ENCODE results near the gene LIN7C.
A peak's percentile ranks its signal among the peaks of the same experiment; 100 is the strongest.
"Not testable (repeated sequence)": the region's sequence is repeated elsewhere in the genome, so short reads cannot be mapped to it uniquely, and the experiment has no call there.

Gene LIN7C

GRCh38 chr11:27506200-27507182, at the start of gene LIN7C:
Gene LIN7C (minus strand): TSS chr11:27506769. CDS start chr11:27506752, 17 bp downstream.
- DNase-seq: peak; percentile 97

DNA sequence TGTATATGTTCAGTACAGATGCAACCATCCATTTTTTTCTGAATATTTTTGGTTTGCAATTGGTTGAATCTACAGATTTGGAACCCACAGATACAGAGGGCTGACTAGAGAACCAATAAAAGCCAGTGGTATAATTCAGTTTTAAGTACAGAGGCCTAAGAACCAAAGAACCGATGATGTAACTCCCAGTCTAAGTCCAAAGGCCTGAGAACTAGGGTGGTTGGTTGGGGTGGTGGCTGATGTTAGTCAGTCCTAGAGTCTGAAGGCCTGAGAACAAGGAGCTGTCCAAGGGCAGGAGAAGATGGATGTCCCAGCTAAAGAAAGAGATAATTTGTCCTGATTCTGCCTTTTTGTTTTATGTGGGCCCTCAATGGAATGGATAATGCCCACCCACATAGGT, 48.7 kb upstream of the LIN7C start:
- DNase-seq: no peak

GRCh38 chr11:27553186-27553585, 46.6 kb upstream of the LIN7C start:
- DNase-seq: no peak

DNA sequence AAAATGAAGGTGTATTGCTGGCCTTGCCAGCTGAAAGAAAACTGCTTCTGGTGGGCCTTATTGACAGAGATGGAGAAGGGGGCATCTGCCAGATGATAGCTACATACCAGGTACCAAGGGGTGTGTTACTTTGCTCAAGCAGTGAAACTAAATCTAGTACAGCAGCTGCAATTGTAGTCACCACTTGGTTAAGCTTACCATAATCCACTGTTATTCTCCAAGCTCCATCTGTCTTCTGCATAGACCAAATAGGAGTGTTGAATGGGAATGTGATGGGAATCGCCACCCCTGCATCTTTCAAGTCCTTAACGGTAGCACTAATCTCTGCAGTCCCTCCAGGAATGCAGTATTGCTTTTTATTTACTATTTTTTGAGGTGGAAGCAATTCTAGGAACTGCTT, 45.8 kb upstream of the LIN7C start:
- DNase-seq: no peak

DNA sequence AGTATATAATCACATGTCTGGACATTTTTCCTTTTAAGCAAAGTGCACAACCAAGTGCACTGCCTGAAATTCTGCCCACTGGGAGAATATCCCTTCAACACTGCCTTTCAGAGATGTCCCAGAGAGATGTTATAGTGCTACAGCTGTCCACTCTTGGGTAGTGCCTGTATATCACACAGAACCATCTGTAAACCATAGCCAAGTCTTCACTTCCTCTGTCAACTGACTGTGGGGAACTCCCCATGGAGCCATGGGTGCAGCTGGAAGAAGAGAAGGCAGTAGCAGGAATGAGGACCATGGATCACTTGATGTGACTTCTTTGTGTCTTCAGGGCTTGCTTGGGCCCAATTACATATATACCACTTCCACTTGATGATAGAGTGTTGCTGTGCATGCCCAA, 44.6 kb upstream of the LIN7C start:
- DNase-seq: no peak

DNA sequence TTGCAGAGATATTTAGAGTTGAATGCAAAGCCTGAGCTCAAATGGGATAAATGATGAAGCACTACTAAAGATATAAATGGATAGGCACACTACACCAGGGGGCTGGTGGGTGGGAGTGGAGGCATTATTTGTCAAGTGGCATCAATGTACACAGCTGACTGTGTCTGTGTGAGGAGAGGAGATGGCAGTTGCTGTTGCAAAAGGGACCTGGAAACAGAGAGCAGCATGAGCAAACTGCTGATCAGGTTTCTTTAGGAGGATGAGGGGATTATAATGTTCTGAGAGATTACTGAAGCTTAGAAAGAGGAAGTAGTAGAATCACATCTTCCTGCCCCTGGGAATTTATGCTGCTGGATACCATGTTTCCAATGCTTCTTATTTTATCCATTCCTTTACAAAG, 39.4 kb upstream of the LIN7C start:
- DNase-seq: no peak

GRCh38 chr11:27545035-27545434, 38.5 kb upstream of the LIN7C start:
- DNase-seq: no peak

DNA sequence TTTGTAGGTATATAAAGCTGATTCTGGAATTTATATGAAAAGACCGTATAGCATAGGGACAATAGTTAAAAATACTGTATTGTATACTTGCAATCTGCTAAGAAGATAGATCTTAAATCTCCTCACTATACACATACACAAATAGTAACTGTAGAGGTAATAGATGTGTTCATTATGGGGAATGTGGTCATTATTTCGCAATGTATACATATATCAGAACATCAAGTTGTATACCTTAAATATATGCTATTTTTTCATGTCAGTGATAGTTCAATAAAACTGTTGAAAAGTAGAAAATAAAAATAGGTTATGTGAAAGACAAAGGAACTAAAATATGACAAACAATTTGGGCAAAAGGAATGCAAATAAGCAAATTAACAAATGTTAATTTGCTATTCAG, 35.2 kb upstream of the LIN7C start:
- DNase-seq: no peak

DNA sequence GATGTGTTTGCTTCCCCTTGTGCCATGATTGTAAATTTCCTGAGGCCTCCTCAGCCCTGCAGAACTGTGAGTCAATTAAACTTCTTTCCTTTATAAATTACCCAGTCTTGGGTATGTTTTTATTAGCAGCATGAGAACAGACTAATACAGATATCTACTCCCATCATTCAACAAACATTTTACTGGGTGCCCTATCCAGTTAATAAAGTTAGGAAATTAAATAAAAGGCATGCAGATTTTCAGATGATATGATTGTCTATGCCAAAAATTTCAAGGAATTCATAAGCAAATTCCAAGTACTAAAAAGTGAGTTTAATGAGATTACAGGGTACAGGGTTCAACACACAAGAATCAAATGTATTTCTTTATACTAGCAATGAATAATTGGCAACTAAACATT, 33.5 kb upstream of the LIN7C start:
- no peak for DNase-seq

DNA sequence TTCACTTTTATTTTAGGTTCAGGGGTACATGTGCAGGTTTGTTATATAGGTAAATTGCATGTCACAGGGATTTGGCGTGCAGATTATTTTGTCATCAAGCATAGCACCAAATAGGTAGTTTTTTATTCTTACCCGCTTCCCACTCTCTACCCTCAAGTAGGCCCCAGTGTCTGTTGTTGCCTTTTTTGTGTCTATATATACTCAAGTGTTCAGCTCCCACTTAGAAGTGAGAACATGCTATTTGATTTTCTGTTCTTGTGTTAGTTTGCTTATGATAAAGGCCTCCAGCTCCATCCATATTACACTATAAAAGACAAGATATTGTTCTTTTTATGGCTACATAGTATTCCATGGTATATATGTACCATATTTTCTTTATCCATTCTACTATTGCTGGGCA, 28.5 kb upstream of the LIN7C start:
- DNase-seq: no peak

- no peak for DNase-seq
Measured at GRCh38 chr11:27532652-27533325, 26.2 kb upstream of the LIN7C start.

DNA sequence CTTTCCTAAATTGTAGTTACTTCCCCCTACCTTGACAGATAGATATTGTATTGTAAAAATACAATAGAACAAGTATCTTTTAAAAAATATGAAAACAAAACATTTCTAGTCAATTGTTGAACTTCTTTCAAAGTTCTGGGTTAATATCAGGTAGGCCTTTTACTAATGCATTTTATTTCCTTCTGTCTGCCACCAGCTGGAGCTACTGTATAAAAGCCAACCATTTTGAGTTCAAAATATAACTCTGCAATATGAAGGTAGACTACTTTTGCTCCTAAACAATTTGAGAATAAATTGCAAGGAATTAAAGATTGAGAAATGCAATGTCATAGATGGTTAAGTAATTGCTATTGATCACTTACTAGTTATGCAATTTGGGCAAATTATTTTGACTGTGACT, 22.1 kb upstream of the LIN7C start:
- DNase-seq: no peak

DNA sequence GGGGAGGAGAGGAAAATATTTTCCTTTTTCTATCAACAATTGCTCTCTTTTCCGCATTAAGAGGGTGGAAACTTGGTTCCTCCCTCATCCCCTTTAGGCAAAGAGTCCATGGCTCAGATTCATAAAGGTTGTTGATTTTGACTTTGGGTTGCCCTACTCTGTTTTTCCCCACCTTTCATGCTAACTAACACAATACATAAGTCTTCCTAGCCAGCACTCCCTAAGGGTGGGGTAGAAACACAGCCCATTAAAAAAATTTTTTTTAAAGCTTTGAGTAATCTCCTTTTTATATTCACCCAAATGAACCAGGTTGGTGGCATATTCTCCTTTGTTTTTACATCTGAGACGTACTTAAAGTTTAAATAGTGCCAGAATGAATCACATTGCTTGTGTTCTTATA, 20.0 kb upstream of the LIN7C start:
- no peak for DNase-seq

- no peak for DNase-seq
Measured at GRCh38 chr11:27525824-27526516, 19.4 kb upstream of the LIN7C start.

DNA sequence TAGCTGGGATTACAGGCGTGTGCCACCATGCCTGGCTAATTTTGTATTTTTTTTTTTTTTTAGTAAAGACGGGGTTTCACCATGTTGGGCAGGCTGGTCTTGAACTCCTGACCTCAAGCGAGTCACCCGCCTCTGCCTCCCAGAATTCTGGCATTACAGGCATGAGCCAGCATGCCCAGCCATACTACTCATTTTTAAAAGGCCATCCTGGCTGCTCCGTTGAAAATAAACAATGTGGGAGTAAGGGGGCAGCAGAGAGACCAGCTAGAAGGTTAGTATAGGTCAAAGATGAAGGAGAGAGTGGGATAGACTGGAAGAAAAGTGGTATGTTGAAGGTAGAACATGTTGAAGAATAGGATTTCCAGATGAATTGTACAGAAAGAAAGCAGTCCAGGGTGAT, 17.6 kb upstream of the LIN7C start:
- no peak for DNase-seq

DNA sequence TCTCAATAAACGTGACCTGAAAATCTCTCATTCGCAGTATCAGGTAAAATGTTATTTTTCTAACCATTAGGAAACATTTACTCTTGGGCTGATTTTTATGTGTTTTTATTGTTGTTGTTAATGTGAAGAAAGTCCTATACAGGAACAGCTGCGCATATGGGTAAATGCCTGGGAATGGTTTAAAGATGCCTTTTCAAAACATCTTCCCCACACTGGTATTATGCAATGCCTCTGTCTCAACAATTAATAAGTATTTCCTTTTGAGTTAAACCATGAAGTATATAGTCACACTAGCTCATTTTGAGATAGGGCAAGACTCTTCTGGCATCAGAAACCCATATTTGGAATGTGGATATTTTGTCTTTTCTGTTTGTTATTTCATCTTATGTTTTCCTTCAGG, 13.7 kb upstream of the LIN7C start:
- DNase-seq: no peak

- DNase-seq: no peak
Measured at GRCh38 chr11:27518518-27518917, 11.9 kb upstream of the LIN7C start.

GRCh38 chr11:27517490-27517889, 10.9 kb upstream of the LIN7C start:
- DNase-seq: not testable (repeated sequence)

GRCh38 chr11:27514558-27514957, 8.0 kb upstream of the LIN7C start:
- DNase-seq: no peak

- no peak for DNase-seq
Measured at GRCh38 chr11:27514076-27514475, 7.5 kb upstream of the LIN7C start.

DNA sequence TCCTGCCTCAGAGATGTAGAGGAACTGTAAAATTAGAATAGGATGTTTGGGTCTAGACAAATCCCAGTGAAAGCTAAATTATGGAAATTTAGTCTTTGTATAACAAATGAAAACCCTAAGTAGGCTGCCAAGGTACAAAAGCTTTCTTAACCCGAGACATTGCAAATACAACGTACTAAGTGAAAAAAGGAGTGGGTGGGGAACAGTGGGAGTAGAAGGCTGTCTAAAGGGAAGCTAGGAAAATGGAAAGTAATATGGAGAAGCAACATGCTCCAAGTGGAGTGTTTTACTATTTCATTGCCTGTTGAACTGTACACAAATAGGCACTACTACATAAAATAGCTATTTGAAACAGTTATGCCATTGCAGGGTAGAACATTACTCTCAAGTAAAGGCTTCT, 6.8 kb upstream of the LIN7C start:
- DNase-seq: no peak

GRCh38 chr11:27512238-27512637, 5.7 kb upstream of the LIN7C start:
- no peak for DNase-seq

GRCh38 chr11:27509908-27510307, 3.3 kb upstream of the LIN7C start:
- no peak for DNase-seq

Measured in CD4-positive, alpha-beta T cell treated with Interferon gamma for 1 hour (primary cell).